Measurements from ENCODE around the gene TALDO1.
"Not testable (repeated sequence)": the region's sequence is repeated elsewhere in the genome, so short reads cannot be mapped to it uniquely, and the experiment has no call there.

The TALDO1 gene

GRCh38 chr11:719214-720016, 27.8 kb upstream of the TALDO1 start:
- no peak for DNase-seq (ENCODE audit: low read depth in 3 of 3)

GRCh38 chr11:720017-720641, 27.1 kb upstream of the TALDO1 start:
- DNase-seq (ENCODE audit: low read depth in 3 of 3) = no peak

DNA sequence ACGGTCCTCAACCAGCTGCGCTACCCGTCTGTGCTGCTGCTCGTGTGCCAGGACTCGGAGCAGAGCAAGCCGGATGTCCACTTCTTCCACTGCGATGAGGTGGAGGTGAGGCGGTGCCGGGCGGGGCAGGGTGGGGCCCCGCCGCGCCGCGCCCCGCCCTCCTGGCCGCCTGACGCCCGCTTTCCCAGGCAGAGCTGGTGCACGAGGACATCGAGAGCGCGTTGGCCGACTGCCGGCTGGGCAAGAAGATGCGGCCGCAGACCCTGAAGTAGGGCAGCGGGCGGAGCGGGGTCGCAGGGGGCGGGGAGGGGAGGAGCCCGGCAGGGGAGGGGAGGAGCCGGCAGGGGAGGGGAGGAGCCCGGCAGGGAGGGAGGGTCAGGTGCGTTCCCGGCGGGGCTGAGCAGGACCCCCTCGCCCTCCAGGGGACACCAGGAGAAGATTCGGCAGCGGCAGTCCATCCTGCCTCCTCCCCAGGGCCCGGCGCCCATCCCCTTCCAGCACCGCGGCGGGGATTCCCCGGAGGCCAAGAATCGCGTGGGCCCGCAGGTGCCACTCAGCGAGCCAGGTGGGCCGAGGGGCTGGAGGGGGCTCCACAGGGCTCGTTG, 26.5 kb upstream of the TALDO1 start:
- DNase-seq (ENCODE audit: low read depth in 3 of 3) = peak in 1 of 3 donors; percentile 61

- no peak for DNase-seq (ENCODE audit: low read depth in 3 of 3)
Measured at GRCh38 chr11:721247-721740, 26.0 kb upstream of the TALDO1 start.

DNA sequence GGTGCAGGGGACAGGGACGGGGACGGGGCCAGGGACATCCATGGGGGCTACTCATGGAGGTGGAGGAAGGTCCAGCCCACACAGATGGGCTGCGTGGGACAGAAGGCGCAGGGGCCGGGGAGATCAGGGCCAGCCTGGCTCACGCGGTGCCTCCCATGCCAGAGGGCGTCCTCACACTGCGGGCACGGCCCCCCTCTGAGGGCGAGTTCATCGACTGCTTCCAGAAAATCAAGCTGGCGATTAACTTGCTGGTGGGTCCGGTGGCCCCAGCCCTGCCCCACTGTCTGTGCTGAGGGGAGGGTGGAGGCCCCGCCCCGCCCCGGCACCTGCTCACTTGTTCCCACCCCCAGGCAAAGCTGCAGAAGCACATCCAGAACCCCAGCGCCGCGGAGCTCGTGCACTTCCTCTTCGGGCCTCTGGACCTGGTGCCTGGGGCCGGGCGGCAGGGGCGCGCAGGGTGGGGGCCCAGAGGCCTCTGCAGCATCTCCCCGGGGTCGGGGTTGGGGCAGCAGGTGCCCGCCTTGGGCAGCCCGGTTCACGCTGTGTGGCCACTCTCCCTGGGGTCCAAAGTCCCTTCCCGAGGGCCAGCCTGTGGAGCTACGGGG, 25.4 kb upstream of the TALDO1 start:
- no peak for DNase-seq (ENCODE audit: low read depth in 3 of 3)

- no peak for DNase-seq (ENCODE audit: low read depth in 3 of 3)
Measured at GRCh38 chr11:722346-722811, 24.9 kb upstream of the TALDO1 start.

GRCh38 chr11:723120-723883, 24.0 kb upstream of the TALDO1 start:
- no peak for DNase-seq (ENCODE audit: low read depth in 3 of 3)

- no peak for DNase-seq (ENCODE audit: low read depth in 3 of 3)
Measured at GRCh38 chr11:724049-724777, 23.1 kb upstream of the TALDO1 start.

DNA sequence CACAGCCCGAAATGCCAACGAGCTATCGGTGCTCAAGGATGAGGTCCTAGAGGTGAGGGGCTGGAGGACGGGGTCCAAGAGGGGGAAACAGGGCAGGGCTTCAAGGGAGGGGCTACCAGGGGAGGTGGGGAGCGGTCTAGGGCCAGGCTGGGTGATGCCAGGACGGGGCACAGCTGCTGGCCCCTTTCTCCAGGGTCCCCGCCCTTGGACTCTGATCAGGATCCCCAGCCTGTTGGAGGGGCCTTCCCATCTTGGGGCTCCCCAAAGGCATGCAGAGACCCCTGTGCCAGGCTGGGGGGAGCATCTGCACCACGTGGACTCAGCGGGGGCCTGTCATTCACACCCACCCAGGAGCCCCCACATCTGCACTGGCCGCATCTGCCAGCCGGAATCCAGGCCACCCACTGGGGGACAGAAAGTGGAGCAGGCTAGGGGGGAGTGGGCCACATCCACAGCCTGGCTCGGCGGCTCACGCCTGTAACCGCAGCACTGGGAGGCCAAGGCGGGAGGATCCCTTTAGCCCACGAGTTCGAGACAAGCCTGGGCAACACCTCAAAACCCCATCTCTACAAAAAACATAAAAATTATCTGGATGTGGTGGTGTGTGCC, 22.4 kb upstream of the TALDO1 start:
- no peak for DNase-seq (ENCODE audit: low read depth in 3 of 3)

- no peak for DNase-seq (ENCODE audit: low read depth in 3 of 3)
Measured at GRCh38 chr11:725624-726202, 21.6 kb upstream of the TALDO1 start.

DNA sequence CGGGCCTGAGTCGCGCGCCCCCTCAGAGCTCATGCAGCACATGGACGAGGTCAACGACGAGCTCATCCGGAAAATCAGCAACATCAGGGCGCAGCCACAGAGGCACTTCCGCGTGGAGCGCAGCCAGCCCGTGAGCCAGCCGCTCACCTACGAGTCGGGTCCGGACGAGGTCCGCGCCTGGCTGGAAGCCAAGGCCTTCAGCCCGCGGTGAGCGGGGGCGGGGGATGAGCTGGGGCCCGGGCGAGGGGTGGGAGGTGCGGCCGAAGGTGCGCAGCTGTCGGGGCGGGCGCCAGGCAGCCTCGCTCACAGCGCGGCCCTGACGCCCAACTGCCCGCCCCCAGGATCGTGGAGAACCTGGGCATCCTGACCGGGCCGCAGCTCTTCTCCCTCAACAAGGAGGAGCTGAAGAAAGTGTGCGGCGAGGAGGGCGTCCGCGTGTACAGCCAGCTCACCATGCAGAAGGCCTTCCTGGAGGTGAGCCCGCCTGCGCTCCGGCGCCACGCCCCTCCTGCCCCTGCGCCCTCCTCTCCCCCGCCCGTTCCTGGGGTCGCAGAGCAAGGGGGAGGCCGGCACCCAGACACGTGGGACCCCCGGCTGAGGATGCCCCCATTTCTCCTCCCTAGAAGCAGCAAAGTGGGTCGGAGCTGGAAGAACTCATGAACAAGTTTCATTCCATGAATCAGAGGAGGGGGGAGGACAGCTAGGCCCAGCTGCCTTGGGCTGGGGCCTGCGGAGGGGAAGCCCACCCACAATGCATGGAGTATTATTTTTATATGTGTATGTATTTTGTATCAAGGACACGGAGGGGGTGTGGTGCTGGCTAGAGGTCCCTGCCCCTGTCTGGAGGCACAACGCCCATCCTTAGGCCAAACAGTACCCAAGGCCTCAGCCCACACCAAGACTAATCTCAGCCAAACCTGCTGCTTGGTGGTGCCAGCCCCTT, 20.7 kb upstream of the TALDO1 start:
- no peak for DNase-seq (ENCODE audit: low read depth in 3 of 3)

GRCh38 chr11:727281-727701, 20.0 kb upstream of the TALDO1 start:
- DNase-seq (ENCODE audit: low read depth in 3 of 3) = no peak

DNA sequence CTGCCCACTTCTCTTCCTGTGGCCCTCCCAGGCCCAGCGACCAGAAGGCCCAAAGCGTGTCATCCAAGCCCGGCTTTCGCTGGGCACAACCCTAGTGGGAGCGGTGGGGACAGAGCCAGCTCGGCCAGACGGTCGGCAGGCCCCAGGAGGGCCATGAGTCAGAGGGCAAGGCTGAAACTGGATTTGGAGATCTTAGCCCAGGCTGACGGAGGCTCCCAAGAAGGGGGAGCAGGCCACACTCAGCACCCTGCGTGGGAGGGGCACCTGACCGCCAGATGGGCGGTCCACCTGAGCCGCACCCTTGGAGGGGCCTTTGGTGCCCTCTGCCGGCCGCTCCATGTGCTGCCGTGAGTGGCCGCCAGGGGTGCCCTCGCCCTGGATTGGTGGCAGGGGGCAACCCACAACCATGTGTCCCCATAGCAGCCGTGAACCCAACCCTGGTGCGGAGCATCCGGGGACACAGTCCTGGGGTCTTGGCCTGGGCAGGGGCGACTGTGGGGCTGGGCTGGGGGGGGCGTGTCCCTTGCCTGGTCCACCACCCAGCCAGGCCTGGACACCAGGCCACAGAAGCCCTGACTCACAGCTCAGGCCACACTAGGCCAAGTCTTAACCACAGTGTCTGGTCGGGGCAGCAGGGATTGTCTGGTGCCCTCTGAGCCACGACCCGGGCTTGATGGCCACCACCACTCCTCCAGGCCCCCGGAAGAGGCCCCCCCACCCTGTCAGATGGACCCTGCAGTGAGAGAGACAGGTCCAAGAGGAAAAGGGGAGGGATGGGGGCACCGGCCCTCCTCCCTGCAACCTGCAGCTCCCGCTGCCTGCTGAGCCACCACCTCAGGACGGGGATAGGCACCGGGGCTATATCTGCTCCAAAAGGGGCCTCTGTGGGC, 19.2 kb upstream of the TALDO1 start:
- DNase-seq (ENCODE audit: low read depth in 3 of 3) = peak; percentile 63 to 80 (median 66)

DNA sequence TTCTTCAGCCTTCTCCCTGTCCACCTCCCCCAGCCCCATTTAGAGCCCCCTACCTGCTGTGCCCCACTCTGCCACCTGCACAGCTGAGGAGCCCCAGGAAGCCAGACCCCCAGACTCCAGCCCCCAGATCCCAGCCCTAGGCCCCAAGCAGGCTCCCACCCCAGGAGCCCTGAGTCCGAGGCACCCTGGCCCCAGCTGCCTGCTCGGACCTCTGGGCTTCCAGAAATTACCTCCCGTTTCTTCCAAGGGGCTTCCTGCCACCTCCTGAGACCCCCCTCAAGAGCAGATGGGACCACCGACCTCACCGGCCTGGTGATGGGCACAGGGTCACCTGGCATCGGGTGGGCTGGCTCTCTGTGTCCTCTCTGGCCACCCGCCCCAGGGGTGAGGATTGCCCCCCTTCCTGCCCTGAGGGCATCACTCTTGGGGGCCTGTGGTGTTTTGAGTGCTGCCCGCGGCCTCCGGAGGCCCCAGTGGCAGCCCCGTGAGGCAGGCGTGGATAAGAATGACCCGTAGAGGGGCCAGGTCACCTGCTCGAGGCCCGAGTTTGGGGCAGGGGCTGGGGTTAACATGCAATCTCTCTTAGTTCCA, 18.3 kb upstream of the TALDO1 start:
- no peak for DNase-seq (ENCODE audit: low read depth in 3 of 3)

DNA sequence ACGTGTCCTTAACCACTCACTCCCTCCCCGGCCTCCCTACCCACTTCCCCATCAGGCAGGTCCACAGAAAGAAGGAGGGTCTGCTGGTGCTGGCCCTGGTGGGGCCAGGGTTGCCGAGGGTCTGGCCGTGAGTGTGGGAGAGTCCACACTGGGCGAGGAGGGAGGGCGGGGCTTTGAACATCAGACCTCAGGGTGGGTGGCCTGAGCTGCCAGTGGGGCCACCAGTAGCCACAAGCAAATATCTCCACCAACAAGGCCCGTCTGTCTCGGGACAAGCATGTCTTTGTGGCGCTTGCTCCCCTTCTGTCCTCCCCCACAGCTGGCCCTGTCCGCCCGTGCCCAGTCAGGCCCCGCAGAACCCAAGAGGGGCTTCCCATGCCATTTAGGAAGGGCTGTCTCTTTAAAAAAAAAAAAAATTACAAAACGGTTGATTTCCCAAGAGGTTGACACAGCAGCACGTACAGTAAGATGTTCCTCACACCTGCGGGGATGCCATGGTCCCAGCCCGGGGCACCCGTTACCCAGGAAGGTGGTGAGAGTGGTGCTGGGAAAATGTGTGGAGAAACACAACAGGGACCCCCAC, 17.7 kb upstream of the TALDO1 start:
- no peak for DNase-seq (ENCODE audit: low read depth in 3 of 3)

DNA sequence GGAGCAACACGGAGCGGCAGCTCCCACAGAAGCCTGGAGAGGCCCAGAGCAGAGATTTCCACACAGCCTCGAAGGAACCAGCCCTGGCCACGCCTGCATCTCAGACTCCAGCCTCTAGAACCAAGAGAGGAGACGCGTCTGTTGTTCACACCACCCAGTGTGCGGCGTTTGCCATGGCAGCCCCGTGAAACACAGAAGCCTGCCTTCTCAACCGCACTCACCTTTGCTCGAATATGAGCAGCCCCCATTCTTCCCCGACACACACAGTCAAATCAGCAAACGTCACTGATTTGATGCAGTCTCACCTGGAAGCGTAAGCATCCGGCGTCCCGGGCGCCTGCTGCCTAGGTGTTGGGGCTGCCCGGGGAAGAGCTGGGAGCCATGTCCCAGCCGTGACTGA, 14.2 kb upstream of the TALDO1 start:
- no peak for DNase-seq (ENCODE audit: low read depth in 3 of 3)

DNA sequence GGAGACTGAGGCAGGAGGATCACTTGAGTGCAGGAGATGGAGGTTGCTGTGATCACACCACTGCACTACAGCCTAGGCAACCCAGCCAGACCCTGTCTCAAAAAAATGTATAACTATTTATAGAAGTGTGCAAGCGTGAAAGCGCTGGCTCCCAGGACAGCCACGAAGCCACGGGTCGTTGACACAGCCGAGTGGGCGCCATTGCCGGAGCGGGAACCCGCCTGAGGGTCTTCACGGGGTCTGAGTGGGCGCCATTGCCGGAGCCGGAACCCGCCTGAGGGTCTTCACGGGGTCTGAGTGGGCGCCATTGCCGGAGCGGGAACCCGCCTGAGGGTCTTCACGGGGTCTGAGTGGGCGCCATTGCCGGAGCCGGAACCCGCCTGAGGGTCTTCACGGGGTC, 12.7 kb upstream of the TALDO1 start:
- not testable (repeated sequence) for DNase-seq (ENCODE audit: low read depth in 3 of 3)
